HG03139 (cell line): ENCODE data around the gene NBEA.

Source experiments
- ATAC-seq: cut with Tn5 transposase; IDR thresholded peaks from one replicate; pipeline ENCODE4 v1.9.1; 2021; ENCODE audit not compliant: unreplicated experiment

The NBEA gene

GRCh38 chr13:35554972-35555623 is 613.0 kb downstream of the NBEA start:
- no peak for ATAC-seq

DNA sequence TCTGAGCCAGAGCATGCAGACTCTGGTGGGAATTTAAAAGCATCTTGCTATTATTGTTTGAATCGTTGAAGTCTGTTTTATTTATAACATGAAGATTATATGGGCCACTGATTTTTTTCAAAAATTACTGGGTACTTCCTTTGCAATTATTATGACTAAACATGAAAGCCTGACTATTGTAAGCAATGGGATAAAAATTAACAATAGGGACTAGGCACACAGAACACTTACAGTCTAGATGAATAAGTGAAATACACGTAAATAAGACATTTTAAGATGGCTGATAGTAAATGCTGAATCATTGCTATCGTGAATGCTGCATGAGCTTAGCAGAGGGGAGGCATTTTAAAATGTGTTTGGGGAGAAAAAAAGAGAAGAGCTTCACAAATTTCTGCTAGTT is 615.4 kb downstream of the NBEA start:
- no peak for ATAC-seq

DNA sequence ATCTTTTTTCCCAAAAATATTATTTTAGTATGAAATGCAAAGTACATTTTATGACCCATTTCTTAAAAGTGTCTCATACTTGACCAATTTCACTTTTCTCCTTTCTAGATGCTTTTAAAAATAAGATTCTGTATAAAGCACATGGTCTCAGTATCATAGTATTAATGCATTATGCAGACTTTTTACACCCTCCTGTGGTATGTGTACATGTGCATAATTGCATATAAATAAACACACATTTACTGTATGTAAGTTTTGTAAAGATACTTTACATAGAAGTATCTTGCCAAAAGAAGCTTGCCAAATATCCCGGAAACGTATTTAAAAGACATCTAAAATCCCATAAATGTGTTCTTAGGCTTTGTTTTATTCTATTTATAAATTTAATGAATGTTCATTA is 619.5 kb downstream of the NBEA start:
- no peak for ATAC-seq

GRCh38 chr13:35565273-35565672 is 623.2 kb downstream of the NBEA start:
- no peak for ATAC-seq

- ATAC-seq = no peak
Measured at GRCh38 chr13:35566340-35566739, 624.3 kb downstream of the NBEA start.

- ATAC-seq = no peak
Measured at GRCh38 chr13:35567406-35567980, 625.4 kb downstream of the NBEA start.

DNA sequence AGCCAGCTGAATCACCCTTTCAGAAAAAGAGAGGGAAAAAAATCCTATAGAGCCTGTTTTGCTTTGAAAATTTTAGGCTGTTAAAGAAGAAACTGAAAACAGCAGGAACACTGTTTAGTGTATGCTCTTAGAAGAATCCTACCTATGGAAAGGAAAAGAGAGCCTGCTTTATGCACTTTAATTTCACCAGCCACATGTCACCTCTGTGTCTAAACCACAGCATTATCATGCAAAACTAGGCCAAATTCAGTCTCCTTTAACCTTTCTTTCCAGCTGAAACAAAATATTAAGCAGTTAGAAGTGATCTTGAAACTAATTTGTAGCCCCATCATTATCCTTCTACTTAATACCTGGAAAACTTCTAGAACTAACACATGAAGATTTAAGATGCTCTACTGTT is 631.6 kb downstream of the NBEA start:
- no peak for ATAC-seq

DNA sequence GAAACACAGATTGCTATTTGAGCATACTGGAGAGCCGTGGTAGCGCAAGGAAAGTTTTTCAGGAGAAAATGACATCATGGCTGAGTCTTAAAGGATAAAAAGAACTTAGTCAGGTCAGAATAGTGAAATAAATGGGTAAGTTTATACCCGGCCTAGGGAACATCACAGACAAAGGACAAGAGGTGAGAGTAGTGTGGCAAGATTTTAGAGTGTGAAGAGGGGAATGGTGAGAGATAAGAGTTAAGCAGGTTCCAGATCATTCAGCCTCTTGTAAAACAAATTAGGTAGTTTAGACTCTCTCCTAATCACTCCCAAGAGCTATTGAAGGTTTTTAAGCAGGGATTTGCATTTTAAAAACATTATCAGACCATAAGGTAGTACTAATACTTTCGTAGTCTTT is 650.4 kb downstream of the NBEA start:
- ATAC-seq = no peak

- no peak for ATAC-seq
Measured at GRCh38 chr13:35593651-35594050, 651.6 kb downstream of the NBEA start.

- no peak for ATAC-seq
Measured at GRCh38 chr13:35594096-35594495, 652.0 kb downstream of the NBEA start.

DNA sequence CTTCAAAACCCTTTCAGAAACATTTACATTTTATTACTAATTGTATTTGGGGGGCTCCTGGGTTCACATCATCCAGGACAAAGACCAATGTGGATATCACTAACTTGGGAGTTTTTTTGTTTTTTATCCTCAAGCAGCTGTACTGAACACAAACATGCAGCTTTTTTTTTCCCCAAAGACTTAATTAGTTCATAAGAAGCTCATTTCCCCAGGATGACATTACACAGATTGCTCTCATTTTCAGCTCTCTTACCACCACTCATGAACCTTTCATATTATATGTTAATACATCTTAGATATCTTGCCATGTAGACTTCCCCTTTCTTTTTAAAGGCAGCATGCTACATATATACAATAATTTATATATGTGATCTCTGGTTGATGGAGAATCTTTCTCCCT is 653.1 kb downstream of the NBEA start:
- ATAC-seq = no peak

DNA sequence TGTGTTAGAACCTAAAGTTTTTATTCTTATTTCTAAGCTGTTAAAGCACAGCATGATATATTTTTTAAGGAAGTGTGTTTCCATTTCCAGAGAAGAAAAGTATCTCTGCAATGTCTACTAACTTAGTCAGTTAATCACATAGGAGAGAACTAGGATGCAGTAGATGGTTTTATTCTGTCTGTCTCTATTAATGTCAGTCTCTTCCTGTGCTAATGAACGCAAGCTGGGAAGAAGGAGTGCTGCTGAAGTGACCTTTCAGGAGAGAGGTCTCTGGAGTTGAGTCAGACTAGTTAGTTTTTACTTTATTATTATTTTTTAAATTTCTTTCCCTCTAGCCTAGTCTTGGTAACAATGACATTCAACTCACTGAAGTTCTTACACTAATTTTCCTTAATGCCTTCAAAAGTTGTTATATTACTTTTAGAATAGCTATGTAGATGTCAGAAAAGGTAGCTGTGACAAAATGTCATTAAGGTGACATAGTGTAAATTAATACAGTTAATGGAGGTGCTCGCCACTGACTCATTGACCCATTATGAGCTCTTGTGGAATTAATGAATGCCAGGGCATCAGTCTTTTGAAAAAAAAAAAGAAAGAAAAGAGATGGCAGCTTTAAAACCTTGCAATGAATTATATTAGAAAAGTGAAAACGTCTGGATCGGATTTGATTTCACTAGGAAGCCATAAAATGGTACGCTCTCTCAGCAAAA is 654.4 kb downstream of the NBEA start:
- no peak for ATAC-seq

- ATAC-seq = no peak
Measured at GRCh38 chr13:35597451-35597850, 655.4 kb downstream of the NBEA start.

- ATAC-seq = no peak
Measured at GRCh38 chr13:35598233-35598632, 656.2 kb downstream of the NBEA start.

DNA sequence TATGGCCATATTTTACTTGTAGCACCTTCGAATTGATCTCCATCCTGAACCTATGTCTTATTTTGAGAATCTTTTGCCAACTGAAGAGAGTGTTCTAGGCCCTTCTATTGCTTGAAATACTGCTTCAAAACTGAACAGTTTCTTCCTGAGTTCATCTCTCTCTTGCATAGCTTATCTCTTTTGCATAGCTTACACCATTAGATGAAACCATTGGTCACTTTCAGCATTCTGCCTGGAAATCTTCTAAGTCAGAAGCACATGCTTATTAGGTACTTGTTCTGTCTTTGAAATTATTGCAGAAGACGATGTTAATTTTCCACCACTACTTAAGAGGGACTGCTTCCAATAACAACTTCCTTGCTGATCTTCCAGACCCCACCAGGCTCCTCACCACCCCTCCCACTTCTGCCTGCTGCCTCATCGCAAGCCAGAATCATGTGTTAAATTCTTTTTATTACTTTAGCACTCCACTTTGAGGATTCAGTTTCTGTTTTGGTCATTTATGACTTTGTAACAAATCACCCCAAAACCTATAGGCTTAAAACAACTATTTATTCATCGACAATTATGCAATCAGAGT is 656.8 kb downstream of the NBEA start:
- ATAC-seq = no peak

- no peak for ATAC-seq
Measured at GRCh38 chr13:35599384-35599783, 657.3 kb downstream of the NBEA start.

DNA sequence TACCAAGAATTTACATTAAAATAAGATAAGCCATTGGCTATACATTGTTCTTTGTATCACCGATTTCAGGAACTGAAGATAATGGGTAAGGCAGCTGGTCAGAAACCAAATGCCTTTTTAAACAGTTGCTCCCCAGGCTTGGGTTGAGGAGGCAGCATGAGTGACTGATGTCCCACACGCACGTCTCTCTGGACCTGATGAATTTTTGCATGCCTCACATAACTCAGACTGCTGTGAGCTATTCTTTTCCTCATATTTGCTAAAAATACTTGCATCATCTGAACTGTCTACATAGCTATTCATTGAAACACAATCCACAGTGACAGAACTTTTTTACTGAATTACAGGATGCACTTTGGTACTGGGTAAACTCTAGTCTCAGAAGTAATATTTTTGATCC is 658.1 kb downstream of the NBEA start:
- ATAC-seq = no peak

GRCh38 chr13:35603593-35604285 is 661.7 kb downstream of the NBEA start:
- ATAC-seq = no peak

DNA sequence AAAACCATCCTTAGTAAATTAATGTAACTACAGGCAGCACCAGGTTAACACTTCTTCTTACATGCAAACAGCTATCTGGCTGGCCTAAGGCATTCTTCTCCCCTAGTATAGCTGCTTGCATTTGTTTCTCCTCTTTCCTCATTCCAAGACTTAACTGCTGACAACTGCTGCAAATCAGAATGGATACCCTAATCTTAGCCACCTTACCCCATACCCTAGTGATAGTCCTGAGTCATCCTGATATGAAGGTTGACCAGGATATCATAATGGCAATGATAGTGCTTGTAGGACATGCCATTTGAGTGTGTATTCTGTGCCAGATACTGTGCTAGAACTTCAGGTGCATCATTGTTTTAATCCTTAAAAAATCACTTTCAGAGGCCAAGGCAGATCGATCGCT is 672.6 kb downstream of the NBEA start:
- ATAC-seq = no peak

- ATAC-seq = no peak
Measured at GRCh38 chr13:35617420-35617819, 675.4 kb downstream of the NBEA start.

DNA sequence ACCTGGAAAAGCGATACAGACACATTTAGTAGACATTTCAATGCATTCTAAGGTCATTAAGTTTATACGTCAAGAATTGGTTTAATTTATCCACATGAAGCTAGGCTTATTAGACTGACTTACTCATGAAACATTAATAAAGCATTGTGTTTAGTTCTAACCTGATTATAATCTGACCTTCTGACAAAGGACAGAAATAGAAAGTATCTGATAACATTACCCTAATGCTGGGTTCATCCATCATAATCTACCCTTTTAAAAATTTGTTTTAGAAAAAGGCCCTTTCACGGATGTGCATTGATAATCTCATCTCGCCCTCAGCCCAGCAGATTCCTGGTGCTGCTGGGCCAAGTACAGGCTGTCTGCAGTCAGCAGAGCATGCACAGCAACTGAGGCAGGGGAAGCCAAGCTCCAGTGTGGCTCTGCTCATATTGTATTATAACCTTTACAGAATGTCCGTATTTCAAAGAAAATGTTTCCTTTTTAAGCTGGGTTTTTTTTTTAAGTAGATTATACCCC is 676.6 kb downstream of the NBEA start:
- ATAC-seq = no peak
